Islet of Langerhans (tissue), 1 donor: ENCODE data around the gene VWA7.
A peak's percentile ranks its signal among the peaks of the same experiment; 100 is the strongest.
"Not testable (repeated sequence)": the region's sequence is repeated elsewhere in the genome, so short reads cannot be mapped to it uniquely, and the experiment has no call there.

Source experiments
- FAIRE-seq: peaks from one replicate; lab custom pipeline; 2011; peaks lifted over from hg19 to GRCh38; lab: Jason Lieb, UNC

The VWA7 gene

GRCh38 chr6:31776989-31777666, at the start of gene VWA7:
Gene VWA7 (minus strand): TSS chr6:31777328. CDS start chr6:31776779, 549 bp downstream.
- FAIRE-seq: peak; percentile 62

- no peak for FAIRE-seq
Observed at GRCh38 chr6:31826793-31827285, 49.7 kb upstream of the VWA7 start.

- no peak for FAIRE-seq
Observed at GRCh38 chr6:31825553-31825952, 48.4 kb upstream of the VWA7 start.

GRCh38 chr6:31823592-31824196, 46.6 kb upstream of the VWA7 start:
- not testable (repeated sequence) for FAIRE-seq

- FAIRE-seq: no peak
Observed at GRCh38 chr6:31822036-31822821, 45.1 kb upstream of the VWA7 start.

- no peak for FAIRE-seq
Observed at GRCh38 chr6:31821301-31822035, 44.3 kb upstream of the VWA7 start.

- not testable (repeated sequence) for FAIRE-seq
Observed at GRCh38 chr6:31820399-31820798, 43.3 kb upstream of the VWA7 start.

GRCh38 chr6:31819871-31820299, 42.8 kb upstream of the VWA7 start:
- no peak for FAIRE-seq

GRCh38 chr6:31817929-31818511, 40.9 kb upstream of the VWA7 start:
- FAIRE-seq: not testable (repeated sequence)

- not testable (repeated sequence) for FAIRE-seq
Observed at GRCh38 chr6:31817133-31817928, 40.2 kb upstream of the VWA7 start.

- FAIRE-seq: no peak
Observed at GRCh38 chr6:31815025-31815838, 38.1 kb upstream of the VWA7 start, which contains the start of the genes HSPA1A and HSPA1L. Gene HSPA1A (plus strand): TSS chr6:31815543. CDS start chr6:31815757, 214 bp downstream. Gene HSPA1L (minus strand): TSS chr6:31815283. CDS start chr6:31811972, 3,311 bp downstream.

GRCh38 chr6:31814677-31815024, 37.5 kb upstream of the VWA7 start:
- FAIRE-seq: no peak

- no peak for FAIRE-seq
Observed at GRCh38 chr6:31813465-31813849, 36.3 kb upstream of the VWA7 start.

GRCh38 chr6:31811645-31812044, 34.5 kb upstream of the VWA7 start:
- no peak for FAIRE-seq

GRCh38 chr6:31808599-31808998, 31.5 kb upstream of the VWA7 start:
- FAIRE-seq: not testable (repeated sequence)

- peak; percentile 17 for FAIRE-seq
Observed at GRCh38 chr6:31806470-31807272, 29.5 kb upstream of the VWA7 start, which contains the start of gene LSM2. Gene LSM2 (minus strand): TSS chr6:31806966. CDS start chr6:31806757, 209 bp downstream.

GRCh38 chr6:31805939-31806469, 28.9 kb upstream of the VWA7 start:
- no peak for FAIRE-seq

- FAIRE-seq: not testable (repeated sequence)
Observed at GRCh38 chr6:31801031-31801927, 24.2 kb upstream of the VWA7 start.
